ELF-1 (cell line): ENCODE results near the gene CHFR.
"Not testable (repeated sequence)": the region's sequence is repeated elsewhere in the genome, so short reads cannot be mapped to it uniquely, and the experiment has no call there.

Experiments
- DNase-seq: peaks from one replicate; pipeline ENCODE4 v3.0.0-alpha.2; 2016; ENCODE audit warnings: low read depth, low spot score

The CHFR gene

DNA sequence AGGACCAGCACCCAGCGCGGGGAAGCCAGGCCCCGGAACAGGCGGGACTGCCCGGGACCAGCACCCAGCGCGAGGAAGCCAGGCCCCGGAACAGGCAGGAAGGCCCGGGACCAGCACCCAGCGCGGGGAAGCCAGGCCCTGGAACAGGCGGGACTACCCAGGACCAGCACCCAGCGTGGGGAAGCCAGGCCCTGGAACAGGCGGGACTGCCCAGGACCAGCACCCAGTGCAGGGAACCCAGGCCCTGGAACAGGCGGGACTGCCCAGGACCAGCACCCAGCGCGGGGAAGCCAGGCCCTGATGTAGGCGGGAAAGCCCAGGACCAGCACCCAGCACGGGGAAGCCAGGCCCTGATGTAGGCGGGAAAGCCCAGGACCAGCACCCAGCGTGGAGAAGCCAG lies 12.8 kb downstream of the CHFR start:
- DNase-seq = not testable (repeated sequence)

DNA sequence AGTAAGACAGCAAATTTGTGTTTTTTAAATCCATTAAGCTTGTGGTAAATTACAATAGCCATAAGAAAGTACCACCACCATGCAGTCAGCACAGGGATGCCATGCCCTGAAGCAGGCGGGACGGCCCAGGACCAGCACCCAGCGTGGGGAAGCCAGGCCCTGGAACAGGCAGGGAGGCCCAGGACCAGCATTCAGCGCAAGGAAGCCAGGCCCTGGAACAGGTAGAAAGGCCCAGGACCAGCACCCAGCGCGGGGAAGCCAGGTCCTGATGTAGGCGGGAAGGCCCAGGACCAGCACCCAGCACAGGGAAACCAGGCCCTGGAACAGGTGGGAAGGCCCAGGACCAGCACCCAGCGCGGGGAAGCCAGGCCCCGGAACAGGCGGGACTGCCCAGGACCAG lies 13.2 kb downstream of the CHFR start:
- DNase-seq = no peak

DNA sequence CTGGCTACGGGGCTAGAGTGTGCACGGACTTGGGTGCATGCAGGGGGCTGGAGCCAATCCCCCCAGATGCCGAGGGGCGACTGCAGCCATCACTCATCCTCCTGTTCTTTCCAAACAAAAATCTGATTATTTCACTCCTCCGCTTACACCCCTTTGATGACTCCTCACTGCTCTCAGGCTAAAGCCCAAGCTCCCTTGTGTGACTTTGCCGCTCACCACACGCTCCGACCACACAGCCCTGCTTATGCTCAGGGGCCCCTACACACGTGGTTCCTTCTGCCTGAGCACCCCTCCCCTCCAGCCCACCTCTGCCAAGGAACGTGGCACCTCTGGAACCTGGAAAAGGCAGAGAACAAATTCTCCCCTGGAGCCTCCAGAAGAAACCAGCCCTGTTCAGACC lies 13.7 kb downstream of the CHFR start:
- DNase-seq = no peak

DNA sequence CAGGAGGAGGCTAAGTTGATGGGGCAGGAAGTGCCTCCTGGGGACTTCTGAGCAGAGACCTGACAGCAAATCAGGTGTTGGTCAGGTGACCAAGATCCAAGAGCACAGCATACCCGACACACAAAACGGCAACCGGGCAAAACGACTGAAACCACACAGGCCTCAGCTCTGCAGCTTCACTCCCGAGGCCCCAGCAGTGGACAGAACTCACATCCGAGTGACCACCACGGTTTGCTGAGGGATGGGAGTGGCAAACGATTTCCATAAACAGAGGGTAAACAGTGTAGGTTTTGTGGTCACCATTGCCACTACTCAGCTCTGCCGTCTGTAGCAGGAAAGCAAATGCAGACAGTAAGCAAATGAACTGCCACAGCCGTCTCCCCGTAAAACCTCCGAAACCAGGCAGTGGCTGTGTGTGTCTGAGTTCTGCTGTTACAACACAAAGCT lies 14.4 kb downstream of the CHFR start:
- no peak for DNase-seq

DNA sequence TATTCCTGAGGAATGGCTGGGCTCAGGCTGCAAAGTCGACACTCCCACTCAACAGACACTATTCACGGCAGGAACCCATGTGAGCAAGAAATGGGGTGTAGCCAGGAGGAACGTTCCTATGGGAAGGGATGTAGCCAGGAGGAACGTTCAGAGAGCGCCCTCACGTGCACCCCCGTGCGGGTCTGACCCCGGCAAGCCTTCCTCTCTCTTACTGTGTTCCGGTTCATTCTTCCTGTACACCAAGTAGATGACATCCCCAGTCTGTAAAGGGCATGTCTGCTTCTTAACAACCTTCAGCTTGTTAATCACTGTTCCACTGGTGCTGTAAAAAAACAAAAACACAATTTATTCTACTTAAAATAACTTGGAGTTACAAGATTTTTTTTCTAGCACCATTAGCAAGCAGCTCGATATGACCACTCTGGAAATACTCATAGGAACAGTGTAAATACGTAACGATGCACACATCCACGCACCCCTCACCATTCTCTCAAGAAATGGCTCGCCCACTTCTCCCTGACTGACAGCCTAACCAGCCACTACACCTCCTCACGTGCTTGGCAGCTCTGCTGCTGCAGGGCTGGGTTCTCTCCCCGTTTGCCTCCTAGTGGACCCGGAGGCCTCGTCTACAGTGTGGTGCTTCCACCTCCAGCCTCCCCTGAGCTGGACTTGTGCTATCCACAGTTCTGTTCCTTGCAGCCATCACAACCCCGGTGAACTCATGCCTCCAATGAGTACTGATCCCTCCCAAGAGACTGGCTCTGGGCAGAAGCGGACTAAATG lies 15.1 kb downstream of the CHFR start:
- DNase-seq = no peak

DNA sequence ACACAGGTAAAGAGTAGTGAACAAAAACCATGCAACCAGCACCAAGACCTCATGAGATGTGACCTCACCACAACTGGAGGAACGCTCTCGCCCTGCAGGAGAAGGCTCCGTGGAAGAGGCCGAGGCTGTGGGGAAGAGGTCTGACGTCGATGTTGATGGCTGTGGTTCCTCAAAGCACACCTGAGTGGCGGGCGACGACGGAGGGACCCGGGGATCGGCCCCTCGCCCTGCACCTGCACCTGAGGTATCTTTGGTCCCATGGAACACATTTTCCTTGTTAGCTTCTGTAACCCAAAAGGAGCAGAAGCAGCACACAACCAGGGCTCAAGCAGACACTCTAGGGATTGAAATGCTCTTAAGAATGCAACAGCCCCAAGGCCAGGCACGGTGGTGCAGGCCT lies 17.9 kb downstream of the CHFR start:
- DNase-seq = no peak

DNA sequence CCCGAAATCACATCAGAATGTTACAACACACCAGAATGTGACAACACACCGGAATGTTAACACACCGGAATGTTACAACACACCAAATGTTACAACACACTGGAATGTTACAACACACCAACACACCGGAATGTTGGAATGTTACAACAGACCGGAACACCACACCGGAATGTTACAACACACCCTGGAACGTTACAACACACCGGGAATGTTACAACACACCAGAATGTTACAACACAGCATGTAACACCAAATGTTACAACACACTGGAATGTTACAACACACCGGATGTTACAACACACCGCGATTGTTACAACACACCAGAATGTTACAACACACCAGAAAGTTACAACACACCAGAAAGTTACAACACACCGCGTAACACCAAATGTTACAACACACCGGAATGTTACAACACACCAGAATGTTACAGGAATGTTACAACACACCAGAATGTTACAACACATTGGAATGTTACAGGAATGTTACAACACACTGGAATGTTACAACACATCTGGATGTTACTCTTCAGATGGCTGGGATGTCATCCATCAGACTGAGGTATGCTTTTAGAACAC lies 21.1 kb downstream of the CHFR start:
- peak; percentile 41 for DNase-seq

DNA sequence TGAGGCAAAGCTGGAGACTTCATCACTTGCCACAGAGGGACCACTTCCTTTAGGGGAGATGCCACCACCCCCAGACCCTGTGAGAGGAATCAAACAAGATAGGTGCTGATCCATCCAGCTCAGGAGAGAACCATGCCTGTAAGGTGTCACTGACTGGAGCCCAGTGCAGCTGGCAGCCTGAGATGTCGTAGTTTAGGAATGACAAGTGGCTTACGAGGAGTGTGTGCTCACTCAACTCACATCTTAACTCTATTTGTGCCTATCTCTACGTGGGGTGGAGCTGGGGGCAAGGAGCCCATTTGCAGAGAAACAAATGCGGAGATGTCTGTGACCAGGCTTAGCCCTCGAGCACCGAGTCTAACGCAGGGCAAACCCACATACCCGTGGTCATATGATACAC lies 25.8 kb downstream of the CHFR start:
- no peak for DNase-seq

DNA sequence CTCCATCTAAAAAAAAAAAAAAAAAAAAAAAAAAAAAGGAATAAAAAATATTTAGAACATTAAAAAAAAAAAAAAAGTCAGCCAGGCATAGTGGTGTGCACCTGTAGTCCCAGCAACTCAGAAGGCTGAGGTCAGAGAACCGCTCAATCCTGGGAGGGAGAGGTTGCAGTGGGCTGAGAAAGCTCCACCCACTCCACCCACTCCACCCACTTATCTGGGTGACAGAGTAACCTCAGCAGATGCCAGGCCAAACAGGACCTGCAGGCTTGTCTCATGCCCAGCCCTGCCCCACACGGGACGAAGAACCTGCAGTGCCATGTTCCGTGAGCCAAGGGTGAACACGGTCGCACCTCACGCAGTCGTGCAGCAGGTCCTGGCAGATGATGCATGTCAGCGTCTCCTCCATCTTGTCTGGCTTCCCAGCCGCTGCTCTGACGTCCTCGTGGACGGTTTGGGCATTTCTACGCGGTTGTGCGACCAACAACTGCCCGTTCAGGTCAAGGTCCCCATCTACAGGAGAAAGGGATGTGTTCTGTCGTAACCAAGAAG lies 28.6 kb downstream of the CHFR start:
- DNase-seq = no peak

DNA sequence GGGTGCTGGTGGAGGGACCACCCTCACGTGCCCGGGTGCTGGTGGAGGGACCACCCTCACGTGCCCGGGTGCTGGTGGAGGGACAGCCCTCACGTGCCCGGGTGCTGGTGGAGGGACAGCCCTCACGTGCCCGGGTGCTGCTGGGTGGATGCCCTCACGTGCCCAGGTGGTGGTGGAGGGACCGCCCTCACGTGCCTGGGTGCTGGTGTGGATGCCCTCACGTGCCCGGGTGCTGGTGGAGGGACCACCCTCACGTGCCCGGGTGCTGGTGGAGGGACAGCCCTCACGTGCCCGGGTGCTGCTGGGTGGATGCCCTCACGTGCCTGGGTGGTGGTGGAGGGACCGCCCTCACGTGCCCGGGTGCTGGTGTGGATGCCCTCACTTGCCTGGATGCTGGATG lies 30.4 kb downstream of the CHFR start:
- not testable (repeated sequence) for DNase-seq

DNA sequence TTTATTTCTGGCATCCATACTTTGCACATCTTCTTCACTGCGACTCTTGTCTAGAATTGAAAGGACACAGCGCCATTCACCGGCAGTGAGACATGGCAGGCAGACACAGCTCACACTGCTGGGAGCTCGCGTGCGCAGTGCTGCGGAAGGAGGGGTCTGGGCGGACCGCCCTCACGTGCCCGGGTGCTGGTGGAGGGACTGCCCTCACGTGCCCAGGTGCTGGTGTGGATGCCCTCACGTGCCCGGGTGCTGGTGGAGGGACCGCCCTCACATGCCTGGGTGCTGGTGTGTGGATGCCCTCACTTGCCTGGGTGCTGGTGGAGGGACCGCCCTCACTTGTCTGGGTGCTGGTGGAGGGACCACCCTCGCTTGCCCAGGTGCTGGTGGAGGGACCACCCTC lies 30.8 kb downstream of the CHFR start:
- no peak for DNase-seq

DNA sequence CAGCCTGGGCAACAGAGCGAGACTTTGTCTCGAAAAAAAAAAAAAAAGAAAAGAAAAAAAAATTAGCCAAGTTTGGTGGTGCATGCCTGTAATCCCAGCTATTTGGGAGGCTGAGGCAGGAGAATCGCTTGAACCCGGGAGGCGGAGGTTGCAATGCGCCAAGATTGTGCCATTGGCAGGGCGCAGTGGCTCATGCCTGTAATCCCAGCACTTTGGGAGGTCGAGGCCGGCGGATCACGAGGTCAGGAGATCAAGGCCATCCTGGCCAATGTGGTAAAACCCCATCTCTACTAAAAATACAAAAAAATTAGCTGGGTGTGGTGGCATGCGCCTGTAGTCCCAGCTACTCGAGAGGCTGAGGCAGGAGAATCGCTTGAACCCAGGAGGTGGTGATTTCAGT lies 32.2 kb downstream of the CHFR start:
- not testable (repeated sequence) for DNase-seq

DNA sequence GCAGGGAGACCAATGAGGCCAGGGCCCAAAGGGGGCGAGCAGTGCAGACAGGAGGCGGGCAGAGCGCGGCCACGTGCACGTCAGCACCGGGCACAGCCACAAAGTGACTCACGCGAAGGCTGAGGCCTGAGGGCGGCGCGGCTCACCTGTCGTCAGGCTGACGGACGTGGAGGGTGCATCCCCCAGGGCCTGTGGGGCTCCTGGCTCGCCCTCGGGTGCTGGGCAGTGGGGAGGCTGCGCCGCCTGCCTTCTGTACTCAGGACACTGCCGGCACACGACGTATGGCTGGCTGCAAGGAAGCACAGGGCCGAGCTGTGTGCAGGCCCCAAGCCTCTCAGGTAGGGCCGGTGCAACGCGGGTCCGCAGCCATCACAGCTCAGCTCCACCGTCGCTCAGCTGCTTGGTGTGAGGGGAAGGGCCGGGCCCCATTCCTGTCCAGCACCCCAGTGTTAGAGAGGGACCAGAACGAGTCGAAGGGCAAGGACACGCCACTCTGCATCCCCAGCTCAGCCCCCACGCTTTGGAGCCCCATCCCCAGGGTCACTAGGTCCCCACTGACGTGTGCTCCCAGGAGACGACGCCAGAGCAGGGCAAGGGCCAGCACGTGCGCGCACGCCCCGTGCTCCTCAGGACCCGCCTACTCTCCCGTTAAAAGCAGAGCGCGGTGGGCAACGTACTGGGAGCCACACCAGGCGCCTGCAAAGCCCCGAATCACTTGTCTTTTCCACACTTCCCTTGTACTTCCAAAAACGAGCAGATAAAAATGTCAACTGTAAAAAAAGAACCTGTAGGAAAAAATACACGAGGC lies 33.9 kb downstream of the CHFR start:
- no peak for DNase-seq

DNA sequence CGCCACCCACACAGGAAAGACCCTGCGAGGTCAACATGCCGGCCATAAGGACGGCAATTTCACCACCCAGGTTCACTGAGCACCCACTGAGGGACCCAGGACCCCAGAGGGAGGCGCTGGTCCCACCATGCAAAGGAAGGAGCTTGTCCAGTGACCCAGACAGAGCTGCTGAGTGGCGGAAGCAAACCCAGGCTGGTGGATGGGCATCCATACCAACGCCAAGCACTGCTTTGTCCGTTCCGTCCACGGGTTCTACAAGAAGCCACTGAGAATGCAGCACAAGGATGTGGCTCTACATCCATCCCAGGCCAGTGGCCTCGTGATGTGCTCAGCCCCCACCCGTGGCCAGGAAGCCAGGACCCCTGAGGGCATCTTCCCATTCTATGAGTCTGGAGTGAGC lies 34.9 kb downstream of the CHFR start:
- no peak for DNase-seq

DNA sequence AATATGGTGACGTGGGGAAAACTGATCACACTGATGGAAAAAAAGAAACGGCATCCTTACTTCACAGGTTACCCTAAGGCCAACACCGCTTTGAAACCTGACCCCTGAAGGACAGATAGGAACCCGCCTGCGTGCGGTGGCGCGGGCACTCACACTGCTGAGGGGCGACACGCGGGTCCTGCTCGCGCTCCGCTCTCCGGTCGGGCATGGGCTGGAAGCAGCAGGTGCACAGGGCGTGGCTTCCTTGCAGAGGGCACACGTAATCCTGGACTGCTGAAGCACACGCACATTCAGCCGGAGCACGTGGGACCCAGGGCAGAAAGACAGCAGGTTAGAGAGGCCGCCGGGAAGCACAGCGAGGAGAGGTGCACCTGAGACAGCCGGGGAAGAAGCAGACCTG lies 35.9 kb downstream of the CHFR start:
- DNase-seq = no peak

DNA sequence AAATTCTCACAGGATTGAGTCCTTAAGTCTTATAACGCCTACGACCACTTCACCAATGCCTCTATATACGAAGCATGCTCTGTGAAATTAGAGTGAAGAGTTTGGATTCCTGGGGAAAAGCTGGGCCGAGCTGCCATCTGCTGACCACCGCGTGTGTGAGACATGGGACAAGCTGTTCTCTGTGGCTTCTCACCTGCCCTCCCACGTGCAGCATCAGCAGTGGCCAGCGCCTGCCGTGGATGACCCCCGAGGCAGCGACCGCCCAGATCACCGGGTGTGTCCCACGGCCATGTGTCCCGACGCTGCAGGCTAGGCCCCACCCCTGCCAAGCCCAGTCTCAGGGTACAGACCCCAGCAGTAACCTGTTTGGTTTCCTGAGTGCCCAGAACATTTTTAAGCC lies 37.1 kb downstream of the CHFR start:
- DNase-seq = no peak

DNA sequence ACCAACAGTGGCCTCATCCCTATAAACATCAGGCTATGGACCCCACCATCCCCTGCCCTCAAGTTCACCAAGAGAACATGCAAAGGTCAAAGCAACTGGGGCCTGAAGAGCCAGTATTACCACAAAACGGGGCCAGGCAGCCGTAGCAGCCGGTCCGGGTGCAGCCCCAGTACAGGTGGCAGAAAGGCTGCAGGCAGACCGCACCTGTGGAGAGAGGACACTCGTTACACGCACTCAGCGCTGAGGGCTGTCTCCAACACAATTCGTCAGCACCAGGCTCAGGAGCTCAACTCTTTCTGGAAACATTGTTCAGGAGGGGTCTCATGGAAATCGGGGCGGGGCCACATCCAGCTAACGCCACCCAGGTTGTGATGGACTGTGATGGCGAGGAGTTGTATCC lies 38.9 kb downstream of the CHFR start:
- DNase-seq = no peak

DNA sequence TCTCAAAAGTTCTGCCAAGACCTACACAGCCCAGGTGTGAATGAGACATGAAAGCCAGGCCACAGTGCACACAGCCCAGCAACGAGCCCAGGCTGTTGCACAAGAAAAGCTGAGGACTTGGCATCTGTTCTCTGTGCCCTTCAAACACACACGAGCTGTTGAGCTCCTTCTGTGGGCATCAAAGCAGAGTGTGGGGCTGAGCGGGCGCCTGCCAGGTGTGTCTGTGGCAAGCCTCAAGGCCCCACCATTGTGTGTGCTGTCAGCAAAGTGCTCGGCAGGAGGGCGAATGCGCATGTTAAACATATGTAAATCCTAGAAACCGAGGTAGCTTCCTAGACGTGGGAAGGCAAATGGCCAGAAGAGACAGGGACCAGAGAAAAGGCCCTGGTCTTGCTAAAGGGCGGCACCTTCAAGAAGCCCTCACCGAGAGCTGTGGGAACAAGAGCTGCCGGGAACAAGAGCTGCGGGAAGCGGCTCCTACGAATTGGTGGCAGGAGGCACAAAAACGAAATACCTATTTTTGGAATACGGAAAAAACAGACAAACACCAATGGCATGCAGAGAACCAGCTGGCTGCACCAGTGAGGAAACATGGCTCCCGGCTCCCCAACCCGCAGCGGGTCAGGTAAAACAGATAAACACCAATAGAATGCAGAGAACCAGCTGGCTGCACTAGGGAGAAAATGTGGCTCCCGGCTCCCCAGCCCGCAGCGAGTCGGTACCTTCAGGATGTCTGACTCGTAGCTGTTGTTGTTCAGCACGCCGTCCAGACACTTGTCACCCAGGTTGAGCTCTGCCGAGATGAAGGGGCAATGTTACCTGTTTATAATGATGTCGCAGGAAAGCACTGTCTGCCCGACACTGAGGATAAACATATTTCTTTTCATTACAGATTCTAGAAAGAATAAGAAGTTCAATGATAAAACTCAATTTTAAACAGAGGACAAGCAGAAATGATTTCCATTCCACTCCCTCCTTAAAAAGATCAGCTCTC lies 39.7 kb downstream of the CHFR start:
- DNase-seq = peak; percentile 58

DNA sequence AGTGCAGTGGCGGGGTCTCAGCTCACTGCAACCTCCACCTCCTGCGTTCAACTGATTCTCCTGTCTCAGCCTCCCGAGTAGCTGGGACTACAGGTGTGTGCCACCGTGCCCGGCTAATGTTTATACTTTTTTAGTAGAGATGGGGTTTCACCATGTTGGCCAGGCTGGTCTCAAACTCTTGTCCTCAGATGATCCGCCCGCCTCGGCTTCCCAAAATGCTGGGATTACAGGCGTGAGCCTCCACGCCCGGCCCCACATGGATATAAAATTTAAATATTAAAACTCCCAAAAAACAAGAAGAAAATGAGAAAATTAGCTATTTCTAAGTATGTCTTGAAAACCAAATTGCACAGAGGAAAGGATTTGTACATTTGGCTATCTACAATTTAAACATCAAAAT lies 42.7 kb downstream of the CHFR start:
- DNase-seq = not testable (repeated sequence)

DNA sequence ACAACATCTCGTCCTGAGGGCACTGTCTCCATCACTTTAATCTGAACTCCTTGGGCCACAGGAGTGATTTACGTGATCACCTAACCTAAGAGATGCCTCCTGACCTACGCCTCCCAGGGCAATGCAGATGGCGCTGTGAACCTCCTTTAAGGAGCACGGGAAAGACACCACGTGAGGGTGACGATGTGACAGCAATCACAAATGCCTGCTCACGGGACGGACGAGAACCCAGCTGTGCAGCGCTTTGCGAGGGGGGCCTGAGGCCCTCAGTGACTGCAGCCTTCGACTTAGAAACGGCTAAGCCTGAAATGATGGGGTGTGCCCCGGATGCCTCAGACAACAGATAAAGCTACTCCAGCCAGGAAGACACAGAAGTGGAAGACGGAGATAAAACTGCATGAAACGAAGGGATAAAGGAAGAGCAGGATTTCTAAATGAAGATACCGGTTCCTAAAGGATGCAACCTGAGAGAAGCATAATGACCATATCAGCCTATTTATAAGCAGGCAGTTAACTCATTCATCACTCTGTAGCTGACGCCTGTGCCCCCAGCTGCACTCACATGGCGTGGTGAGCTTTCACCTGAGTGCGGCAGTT lies 44.9 kb downstream of the CHFR start:
- no peak for DNase-seq

DNA sequence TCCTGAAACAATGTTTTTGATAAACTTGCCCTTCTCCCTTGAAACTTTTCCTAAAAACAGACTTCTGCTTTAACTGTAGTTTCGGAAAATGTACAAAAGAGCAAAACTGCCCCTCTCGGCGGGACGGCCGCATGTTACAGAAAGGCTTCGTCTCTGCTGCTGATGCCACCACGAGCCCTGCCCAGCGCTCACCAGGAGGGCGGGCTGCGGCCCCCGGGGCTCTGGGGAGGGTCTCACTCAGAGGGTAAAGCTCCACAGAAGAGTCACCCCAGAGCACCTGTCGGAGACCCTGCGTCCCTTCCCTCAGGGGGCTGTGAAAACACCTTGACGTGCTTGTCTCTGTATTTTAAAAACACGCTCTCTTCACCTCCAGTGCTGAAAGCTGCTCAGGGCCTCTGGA lies 46.3 kb downstream of the CHFR start:
- no peak for DNase-seq
